ENCODE results near the gene SLC25A29.
"Not testable (repeated sequence)": the region's sequence is repeated elsewhere in the genome, so short reads cannot be mapped to it uniquely, and the experiment has no call there.

SLC25A29 gene

DNA sequence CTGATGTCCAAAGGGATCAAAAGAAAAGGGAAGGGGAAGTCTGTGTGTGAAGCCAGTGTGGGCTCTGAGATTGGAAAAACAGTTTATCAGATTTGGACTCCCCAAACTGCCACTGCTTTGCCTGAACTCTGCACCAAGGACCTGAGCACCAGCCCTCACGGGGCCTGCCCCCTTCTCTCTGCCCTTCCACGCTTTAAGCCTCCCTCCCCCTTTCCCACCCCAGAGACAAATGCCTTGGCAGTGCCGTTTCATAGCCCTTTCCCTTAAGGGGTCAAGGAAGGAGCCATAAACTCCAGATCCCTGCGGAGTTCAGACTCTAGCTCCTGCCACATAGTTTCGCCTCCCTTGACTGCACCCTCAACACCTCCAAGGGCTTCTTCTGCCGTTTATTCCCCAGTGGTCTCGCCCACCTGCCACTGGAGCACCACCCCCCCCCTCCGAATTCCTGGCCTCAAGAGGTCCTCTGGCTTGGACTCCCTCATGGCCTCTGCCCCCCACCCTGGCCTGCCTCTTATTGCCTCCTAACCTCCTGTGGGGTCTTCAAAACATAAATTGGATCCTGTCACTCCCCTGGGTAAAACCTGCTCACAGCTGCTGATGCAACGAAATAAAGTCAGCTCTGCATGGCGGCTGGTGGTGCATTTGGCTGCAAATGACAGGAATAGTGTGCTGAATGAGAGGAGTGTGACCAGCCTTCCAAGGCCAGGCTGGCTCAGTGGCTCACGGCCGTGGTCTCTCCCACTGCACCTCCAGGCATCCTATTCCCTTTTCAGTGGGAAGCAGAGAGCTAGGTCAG is 18.8 kb downstream of the SLC25A29 start:
- H3K4me3 ChIP-seq (ENCODE audit: low read depth, low read length) = no peak overlapping the region
- ChIA-PET POLR2A (no interaction called here), CTCF (interaction anchor here (0.8 to 8.5 kb wide), 5 partner anchors 9 to 18 kb away, joined by 3 to 141 read pairs (median 6); no protein-coding TSS in a partner anchor)
- no peak for DNase-seq (ENCODE audit: low read depth, low spot score)
- TF ChIP-seq, protein P1, sequence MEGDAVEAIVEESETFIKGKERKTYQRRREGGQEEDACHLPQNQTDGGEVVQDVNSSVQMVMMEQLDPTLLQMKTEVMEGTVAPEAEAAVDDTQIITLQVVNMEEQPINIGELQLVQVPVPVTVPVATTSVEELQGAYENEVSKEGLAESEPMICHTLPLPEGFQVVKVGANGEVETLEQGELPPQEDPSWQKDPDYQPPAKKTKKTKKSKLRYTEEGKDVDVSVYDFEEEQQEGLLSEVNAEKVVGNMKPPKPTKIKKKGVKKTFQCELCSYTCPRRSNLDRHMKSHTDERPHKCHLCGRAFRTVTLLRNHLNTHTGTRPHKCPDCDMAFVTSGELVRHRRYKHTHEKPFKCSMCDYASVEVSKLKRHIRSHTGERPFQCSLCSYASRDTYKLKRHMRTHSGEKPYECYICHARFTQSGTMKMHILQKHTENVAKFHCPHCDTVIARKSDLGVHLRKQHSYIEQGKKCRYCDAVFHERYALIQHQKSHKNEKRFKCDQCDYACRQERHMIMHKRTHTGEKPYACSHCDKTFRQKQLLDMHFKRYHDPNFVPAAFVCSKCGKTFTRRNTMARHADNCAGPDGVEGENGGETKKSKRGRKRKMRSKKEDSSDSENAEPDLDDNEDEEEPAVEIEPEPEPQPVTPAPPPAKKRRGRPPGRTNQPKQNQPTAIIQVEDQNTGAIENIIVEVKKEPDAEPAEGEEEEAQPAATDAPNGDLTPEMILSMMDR (IDR thresholded peaks at IDR 0.05; ENCODE audit: insufficient read depth, low read length, missing control alignments) = no peak

DNA sequence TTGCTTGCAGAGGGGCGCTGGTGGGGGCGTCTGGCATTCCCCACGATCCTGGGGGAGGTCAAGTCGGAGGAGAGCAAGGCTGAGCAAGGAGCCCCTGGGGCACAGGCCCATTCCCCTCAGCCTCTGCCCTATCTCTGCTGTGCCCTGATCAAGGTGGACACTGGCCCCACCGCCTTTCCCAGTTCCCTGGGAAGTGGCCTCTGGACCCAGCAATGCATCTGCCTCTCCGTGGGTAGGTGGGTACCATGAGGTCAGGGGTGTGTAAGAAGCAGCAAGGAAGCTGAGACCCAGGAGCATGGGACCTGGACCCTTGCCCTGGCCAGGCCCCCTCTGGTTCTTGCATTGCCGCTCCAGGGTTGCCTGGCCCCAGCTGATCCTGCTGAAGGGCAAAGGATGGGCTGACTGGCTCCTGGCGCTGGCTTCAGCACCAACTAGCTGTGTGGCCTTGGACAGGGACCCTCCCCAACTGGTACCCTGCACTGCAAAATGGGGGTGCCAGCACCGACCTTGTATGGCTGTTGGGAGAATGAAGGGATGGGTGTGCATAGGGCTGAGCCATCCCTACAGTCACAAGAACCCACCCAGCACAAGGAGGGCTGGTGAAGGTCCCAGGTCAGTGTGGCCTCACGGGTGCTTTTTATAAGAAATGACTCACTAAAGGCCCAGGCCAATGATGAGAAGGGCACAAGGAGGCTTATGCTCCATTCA is 19.6 kb downstream of the SLC25A29 start:
- TF ChIP-seq, protein P1 (IDR thresholded peaks at IDR 0.05; ENCODE audit: insufficient read depth, low read length, missing control alignments) = no peak
- no peak for DNase-seq (ENCODE audit: low read depth, low spot score)
- no peak overlapping the region for H3K4me3 ChIP-seq (ENCODE audit: low read depth, low read length)
- POLR2A ChIA-PET = no interaction called here
- CTCF ChIA-PET = interaction anchor here (0.9 to 8.5 kb wide), 14 partner anchors 9 to 304 kb away, joined by 3 to 141 read pairs (median 6); a partner anchor contains a TSS

DNA sequence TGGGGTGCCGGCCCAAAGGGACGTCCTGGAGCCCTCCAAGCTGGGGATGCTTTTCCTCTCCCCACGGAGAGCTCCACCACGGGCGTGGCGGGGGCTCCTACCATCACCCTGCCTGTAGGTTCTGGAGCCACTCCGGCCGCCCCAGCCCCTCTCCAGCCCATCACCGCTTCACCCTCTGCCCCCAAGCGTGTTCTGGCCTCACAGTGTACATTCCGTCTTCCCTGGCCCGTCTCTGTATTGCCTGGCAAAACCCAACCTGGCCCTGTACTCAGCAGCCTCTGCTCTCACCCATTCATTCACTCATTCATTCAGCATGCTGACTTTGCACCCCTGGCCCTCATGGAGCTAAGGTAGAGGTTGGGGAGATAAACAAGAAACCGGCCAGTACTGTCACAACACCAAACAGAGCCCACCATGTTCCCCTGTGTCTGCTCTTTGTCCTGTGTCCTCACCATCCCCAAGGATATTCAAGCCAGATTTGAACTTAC is 20.3 kb downstream of the SLC25A29 start:
- peak overlapping the region; percentile 70 for H3K4me3 ChIP-seq (ENCODE audit: low read depth, low read length)
- ChIA-PET CTCF (interaction anchor here (0.8 to 8.5 kb wide), 18 partner anchors 8 to 303 kb away, joined by 3 to 141 read pairs (median 6); a partner anchor contains a TSS), POLR2A (interaction anchor here (1.1 kb wide), 1 partner anchor 89 kb away, joined by 5 read pairs; a partner anchor contains a TSS)
- TF ChIP-seq, protein P1 (IDR thresholded peaks at IDR 0.05; ENCODE audit: insufficient read depth, low read length, missing control alignments) = no peak
- no peak for DNase-seq (ENCODE audit: low read depth, low spot score)

DNA sequence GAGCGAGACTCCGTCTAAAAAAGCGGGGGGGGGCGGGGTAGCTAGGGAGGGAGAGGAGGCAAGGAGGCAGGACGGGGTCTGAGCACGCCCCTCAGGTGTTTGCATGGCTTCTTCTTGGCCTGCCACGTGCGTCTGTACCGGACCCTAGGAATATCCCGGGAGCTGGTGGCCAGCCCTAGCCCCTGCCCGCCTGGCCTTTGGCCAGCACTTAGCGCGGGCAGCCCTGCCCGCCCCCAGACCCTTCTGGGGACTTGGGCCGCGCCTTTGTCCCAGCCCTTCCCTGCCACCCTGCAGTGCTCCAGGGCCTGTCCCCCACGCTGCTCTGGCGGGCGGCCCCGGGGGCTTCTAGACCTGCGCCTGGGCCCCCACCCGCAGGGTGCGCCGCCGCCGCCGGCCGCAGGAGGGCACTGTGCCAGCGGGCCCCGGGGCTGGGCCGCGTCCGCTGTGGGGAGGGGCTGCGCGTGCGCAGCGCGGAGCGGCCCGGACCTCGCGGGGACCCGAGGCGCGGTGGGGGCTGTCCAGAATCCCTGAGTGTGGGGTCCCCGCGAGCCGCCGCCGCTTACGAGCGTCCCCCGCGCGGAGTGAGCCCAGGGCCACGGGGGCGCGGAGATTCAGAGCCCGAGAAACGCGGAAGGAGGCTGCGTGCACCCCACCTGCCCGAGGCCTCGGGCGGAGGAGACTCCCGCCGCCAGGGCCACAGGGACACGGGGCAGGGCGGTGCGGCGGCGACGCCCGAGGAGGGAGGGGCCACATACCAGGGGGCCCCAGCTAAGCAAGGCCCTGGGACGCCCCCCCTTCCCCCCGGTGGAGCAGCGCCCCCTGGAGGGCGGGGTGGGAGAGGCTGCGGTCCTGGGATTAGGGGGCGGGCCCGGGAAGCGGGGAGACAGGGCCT is 21.0 kb downstream of the SLC25A29 start:
- H3K4me3 ChIP-seq (ENCODE audit: low read depth, low read length) = peak overlapping the region; percentile 70
- DNase-seq (ENCODE audit: low read depth, low spot score) = no peak
- TF ChIP-seq, protein P1 (IDR thresholded peaks at IDR 0.05; ENCODE audit: insufficient read depth, low read length, missing control alignments) = peak; percentile 95
- ChIA-PET POLR2A (interaction anchor here (0.6 to 1.1 kb wide), 2 partner anchors 90 to 214 kb away, joined by 3 to 5 read pairs; a partner anchor contains a TSS), CTCF (interaction anchor here (0.8 to 8.5 kb wide), 20 partner anchors 8 to 302 kb away, joined by 3 to 141 read pairs (median 5); a partner anchor contains a TSS)

DNA sequence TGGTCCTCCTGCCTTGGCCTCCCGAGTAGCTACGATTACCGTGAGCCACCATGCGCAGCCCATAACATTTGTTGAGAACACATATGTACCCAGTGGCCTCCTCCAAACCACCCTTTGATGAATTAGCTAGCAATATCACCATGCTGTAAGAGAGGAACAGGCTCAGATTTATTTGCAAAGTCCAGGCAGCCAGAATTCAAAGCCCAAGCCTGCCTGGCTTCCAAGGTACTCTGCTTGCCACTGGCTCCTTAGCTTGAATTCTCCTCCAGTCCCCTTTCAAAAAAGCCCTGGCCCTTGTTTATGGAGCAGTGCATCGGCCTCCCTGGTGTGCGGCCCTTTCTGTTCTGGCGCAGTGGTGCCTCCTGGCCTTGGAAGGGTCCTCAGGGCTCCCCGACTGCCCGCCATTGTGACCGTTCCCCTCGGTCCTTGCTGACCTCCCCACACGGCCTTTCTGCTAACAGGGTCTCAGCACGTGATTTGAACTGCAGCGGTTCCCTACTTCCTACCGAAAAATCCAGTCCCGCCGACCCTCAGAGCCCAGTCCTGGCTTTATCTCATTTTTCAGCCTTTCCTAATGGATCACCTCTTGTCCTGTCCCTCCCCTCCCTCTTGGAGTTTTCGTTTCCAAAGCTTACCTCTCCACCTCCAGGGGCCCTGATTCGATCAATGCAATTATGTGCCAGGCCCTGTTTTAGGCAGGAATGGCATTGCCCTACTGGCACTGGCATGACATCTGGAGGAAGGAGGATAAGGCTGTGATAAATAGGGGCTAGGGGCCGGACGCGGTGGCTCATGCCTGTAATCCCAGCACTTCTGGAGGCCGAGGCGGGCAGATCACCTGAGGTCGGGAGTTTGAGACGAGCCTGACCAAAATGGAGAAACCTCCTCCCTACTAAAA is 22.0 kb downstream of the SLC25A29 start:
- TF ChIP-seq, protein P1 (IDR thresholded peaks at IDR 0.05; ENCODE audit: insufficient read depth, low read length, missing control alignments) = no peak
- no peak for DNase-seq (ENCODE audit: low read depth, low spot score)
- ChIA-PET POLR2A (no interaction called here), CTCF (interaction anchor here (1.2 to 8.5 kb wide), 8 partner anchors 11 to 63 kb away, joined by 3 to 141 read pairs (median 23); no protein-coding TSS in a partner anchor)
- no peak overlapping the region for H3K4me3 ChIP-seq (ENCODE audit: low read depth, low read length)

DNA sequence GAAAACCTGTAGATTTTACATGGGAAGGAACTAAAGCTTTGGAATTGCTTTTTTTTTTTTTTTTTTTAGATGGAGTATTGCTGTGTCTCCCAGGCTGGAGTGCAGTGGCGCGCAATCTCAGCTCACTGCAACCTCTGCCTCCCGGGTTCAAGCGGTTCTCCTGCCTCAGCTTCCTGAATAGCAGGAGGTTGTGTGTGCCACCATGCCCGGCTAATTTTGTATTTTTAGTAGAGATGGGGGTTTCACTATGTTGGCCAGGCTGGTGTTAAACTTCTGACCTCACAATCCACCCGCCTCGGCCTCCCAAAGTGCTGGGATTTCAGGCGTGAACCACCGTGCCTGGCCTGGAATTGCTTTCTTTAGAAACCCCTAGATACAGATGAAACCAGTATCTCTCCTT is 22.8 kb downstream of the SLC25A29 start:
- DNase-seq (ENCODE audit: low read depth, low spot score); POLR2A ChIA-PET; H3K4me3 ChIP-seq (ENCODE audit: low read depth, low read length): not testable (repeated sequence)
- CTCF ChIA-PET = interaction anchor here (1.1 to 8.5 kb wide), 6 partner anchors 10 to 42 kb away, joined by 3 to 141 read pairs (median 32); no protein-coding TSS in a partner anchor

Measured in AG04449 (cell line).